Prostate gland (tissue), 2 donors: Measurements from ENCODE around the gene AKAP8L. TPM values are rescaled to one million over a fixed set of nuclear protein-coding genes. Genes with fewer than 3 reads are reported as not detected.

Experiments used
- DNase-seq: peaks from one replicate; pipeline ENCODE4 v3.0.0-alpha.2; 2019; ENCODE audit warnings: low spot score
- H3K27ac ChIP-seq, 2 donors: fragments of 200-600 bp; sonication (generic); 2 replicates each; pipeline ENCODE4 v1.5.1; 2017 to 2019
- H3K27me3 ChIP-seq: fragments of 200-600 bp; sonication (generic); replicated peaks from 2 replicates; pipeline ENCODE4 v1.5.1; 2019; ENCODE audit not compliant: insufficient read depth
- H3K36me3 ChIP-seq, 2 donors: fragments of 200-600 bp; sonication (generic); 1 replicate in 1 of 2; 2 replicates in 1 of 2; pipeline versions ENCODE4 v1.5.1 to v1.8.1; 2017 to 2019
- H3K4me1 ChIP-seq: fragments of 200-600 bp; sonication (generic); replicated peaks from 2 replicates; pipeline ENCODE4 v1.5.1; 2019
- H3K4me3 ChIP-seq, 2 donors: fragments of 200-600 bp; sonication (generic); 2 replicates each; pipeline ENCODE4 v1.5.1; 2017 to 2019
- H3K9me3 ChIP-seq: fragments of 200-600 bp; sonication (generic); 2 replicates; pipeline ENCODE4 v1.5.1; 2017
- POLR2A ChIP-seq: fragments of 450-650 bp; IDR thresholded peaks from one replicate; pipeline ENCODE4 v1.6.1; 2016; ENCODE audit warnings: antibody characterized with exemption, mild to moderate bottlenecking
- POLR2AphosphoS5 ChIP-seq: sonication (generic); formaldehyde crosslinking; IDR thresholded peaks from one replicate; pipeline ENCODE4 v1.6.1; 2017; ENCODE audit warnings: antibody characterized with exemption
- WGBS: methylation state at CpG from one replicate; pipeline ENCODE4 v1.1.5; 2018; 5-methylcytosine and 5-hydroxymethylcytosine counted together
- intact Hi-C: fragments of 100-400 bp; cut with DNase I; formaldehyde crosslinking; loops from one replicate; pipeline ENCODE4 v1.14.2; 2022
- total RNA-seq, 2 donors: library from RNA; depleted of rRNA; stranded (reverse); fragments of >200 nt; gene quantifications; one replicate each; pipeline ENCODE4 v1.1.0, GENCODE V29; 2016
- TF ChIP-seq, protein P1 (sequence below), 4 experiments: fragments of 200-600 bp in 2 of 4; fragments of 450-650 bp in 2 of 4; sonication (generic) in 2 of 4; IDR thresholded peaks; 1 replicate in 3 of 4; 2 replicates in 1 of 4; pipeline ENCODE4 v1.5.1; 2016 to 2019; ENCODE audit warnings: antibody characterized with exemption in 4 of 4, mild to moderate bottlenecking in 2 of 4, moderate library complexity in 2 of 4

Gene AKAP8L
- total RNA-seq, 2 donors from 2014 or later, result 107 to 269 TPM

DNA sequence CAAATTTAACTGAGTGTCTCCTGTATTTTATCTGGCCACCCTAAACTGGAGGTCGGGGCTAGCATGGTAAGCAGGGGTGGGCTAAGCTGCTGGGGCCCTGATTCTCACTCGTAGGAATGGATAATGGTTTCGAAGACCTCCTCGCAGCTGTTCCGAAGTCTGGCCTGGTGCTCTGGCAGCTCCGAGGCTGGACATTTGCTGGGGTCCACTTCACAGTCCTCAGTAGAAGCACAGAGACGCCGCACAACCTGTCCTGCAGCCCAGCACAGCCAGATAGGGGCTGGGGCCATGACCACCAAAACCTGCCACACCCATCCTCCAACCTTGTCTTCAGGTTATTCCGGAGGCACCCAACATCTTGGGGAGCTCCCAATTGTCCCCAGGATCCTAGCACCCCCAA is 37.2 kb upstream of the AKAP8L start:
- intact Hi-C loops, result loop anchor here (10.0 kb wide), 1 partner anchor 99 kb away; no protein-coding TSS in a partner anchor
- H3K27me3 ChIP-seq, result peaks cover 8% of the 10 kb centered on the region
- 86% methylated on average over 9 of the region's 9 CpGs for WGBS
- H3K9me3 ChIP-seq, result no peaks in the 10 kb centered on the region
- DNase-seq, result no peak
- no peak overlapping the region for H3K27ac ChIP-seq
- TF ChIP-seq, protein P1, sequence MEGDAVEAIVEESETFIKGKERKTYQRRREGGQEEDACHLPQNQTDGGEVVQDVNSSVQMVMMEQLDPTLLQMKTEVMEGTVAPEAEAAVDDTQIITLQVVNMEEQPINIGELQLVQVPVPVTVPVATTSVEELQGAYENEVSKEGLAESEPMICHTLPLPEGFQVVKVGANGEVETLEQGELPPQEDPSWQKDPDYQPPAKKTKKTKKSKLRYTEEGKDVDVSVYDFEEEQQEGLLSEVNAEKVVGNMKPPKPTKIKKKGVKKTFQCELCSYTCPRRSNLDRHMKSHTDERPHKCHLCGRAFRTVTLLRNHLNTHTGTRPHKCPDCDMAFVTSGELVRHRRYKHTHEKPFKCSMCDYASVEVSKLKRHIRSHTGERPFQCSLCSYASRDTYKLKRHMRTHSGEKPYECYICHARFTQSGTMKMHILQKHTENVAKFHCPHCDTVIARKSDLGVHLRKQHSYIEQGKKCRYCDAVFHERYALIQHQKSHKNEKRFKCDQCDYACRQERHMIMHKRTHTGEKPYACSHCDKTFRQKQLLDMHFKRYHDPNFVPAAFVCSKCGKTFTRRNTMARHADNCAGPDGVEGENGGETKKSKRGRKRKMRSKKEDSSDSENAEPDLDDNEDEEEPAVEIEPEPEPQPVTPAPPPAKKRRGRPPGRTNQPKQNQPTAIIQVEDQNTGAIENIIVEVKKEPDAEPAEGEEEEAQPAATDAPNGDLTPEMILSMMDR (IDR thresholded peaks at IDR 0.05), result no peak
- no peak for TF ChIP-seq POLR2A
- TF ChIP-seq POLR2AphosphoS5, result no peak
- no peaks in the 10 kb centered on the region for H3K36me3 ChIP-seq
- no peak overlapping the region for H3K4me3 ChIP-seq
- H3K4me1 ChIP-seq, result peaks cover 10% of the 10 kb centered on the region

DNA sequence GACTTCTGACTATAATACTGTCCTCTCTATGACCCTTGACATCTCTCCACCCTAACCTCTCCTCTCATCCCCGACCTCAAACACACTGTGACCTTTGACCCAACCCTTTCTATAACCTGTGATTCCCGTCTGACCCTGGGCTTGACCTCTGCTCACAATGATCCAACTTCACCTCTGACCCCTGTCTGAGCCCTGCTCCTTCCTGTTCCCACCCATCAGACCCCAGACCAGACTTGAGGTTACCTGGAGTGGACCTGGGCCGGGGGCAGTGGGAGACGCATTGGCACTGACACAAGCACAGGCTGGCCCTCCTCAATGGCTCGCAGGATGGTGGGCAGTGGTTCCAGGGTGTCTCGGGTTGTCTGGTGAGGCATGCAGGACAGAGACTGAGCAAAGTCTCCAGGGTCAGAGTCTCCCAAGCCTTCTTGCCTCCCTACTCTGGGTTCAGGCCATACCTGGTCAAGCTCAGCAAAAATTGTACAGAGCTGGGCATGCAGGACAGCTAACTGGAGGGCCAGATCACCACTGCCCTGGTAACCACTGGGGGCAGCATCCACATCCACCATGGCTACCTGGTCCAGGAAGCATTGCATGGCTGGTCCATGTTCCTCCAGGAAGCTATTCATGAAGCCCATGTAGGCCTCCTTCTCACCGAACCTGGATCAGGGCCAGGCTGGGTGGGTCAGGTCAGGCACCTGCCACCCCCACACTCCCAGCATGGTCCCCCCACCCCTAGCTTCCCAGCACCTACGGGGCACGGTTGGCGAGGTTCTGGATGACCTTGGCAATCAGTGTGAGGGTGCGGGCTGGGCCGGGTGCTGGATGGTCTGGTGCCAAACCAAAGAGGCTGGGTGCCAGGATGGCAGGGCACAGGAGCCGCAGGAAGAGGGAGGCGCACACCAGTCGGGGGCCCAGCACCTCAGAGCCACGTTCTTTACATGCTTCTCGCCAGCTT is 35.4 kb upstream of the AKAP8L start:
- intact Hi-C loops, result loop anchor here (5.0 to 10.0 kb wide), 2 partner anchors 101 to 187 kb away; no protein-coding TSS in a partner anchor
- Histone ChIP-seq H3K27ac (no peak overlapping the region), H3K4me1 (peaks cover 10% of the 10 kb centered on the region), H3K9me3 (no peaks in the 10 kb centered on the region), H3K27me3 (peaks cover 8% of the 10 kb centered on the region), H3K36me3 (no peaks in the 10 kb centered on the region), H3K4me3 (no peak overlapping the region)
- TF ChIP-seq, protein P1 (IDR thresholded peaks at IDR 0.05), result no peak
- no peak for TF ChIP-seq POLR2AphosphoS5
- TF ChIP-seq POLR2A, result no peak
- DNase-seq, result no peak
- WGBS, result 74% methylated on average over 17 of the region's 17 CpGs

DNA sequence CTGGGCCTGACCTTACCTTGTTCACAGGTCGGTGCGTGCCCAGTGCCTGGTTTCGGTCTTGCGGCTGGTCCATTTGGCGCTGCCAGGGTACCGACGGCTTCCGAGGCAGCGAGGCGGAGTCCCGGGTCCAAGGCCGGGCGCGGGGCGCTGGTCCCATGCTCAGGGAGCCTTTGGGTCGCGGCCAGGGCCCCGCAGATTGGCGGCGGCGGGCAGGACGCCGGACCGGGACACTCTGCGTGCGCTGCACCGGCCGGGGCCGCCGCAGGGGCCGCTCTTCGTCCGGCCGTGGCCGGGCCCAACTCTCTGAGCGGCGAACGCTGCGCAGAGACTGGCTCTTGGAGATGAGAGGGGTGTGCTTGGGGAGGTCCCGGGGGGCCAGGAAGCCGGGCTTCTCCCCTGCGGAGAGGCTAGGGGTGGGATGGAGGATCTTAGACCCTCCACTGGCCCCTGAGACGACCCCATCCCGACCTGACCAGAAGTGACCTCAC is 34.3 kb upstream of the AKAP8L start:
- Histone ChIP-seq H3K36me3 (no peaks in the 10 kb centered on the region), H3K4me3 (peak overlapping the region; percentile 29 to 37), H3K27me3 (peaks cover 5% of the 10 kb centered on the region), H3K9me3 (no peaks in the 10 kb centered on the region), H3K27ac (peak overlapping the region; percentile 6 to 49), H3K4me1 (peaks cover 10% of the 10 kb centered on the region)
- no peak for DNase-seq
- intact Hi-C loops, result loop anchor here (5.0 to 10.0 kb wide), 2 partner anchors 102 to 186 kb away; no protein-coding TSS in a partner anchor
- no peak for TF ChIP-seq POLR2AphosphoS5
- TF ChIP-seq, protein P1 (IDR thresholded peaks at IDR 0.05), result peak in 2 of 4 experiments; percentile 30 to 41
- TF ChIP-seq POLR2A, result no peak
- 6% methylated on average over 44 of the region's 44 CpGs for WGBS

DNA sequence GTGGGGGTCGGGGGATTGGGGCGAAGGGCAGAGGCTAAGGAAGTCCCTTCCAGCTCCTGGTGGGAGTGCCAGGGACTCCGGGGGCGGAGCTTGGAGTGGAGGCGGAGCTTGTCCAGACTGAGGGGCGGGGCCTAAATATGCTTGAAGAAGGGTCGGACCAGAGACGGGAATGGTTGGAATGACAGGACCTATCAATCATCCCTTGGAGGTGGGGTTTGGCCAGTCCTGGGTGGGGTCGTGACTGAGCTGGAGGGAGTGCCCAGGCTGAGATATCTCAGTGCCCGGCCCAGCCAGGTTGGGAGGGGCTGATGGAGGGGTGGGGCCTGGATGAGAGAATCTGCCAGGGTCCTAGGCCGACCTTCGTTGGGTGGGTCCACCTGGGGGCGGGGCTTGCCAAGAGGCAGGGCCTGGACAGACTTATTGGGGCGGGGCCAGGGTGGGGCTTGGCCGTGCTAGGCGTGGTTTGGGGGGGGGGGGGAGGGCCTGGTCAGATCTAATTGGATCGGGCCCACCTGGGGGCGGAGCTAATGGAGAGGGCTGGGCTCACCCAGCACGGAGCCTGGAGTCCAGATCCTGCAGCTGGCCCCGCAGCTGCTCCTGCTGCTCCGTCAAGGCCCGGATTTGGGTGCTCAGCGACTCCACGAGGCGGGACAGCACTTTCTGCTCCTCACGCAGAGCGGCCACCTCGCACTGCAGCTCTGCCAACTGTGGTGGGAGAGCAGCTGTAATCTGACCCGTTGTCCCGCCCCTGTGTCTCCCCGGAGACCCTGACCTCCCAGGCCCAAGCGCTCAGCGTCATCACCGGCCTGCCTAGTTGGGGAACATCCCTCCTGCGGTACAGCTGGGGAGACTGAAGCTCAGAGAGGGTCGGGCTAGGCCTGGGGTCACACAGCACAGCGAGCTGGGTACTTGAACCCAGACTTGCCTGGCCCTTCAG is 33.6 kb upstream of the AKAP8L start:
- WGBS, result 8% methylated on average over 37 of the region's 37 CpGs
- peak; percentile 59 for DNase-seq
- Histone ChIP-seq H3K27me3 (no peaks in the 10 kb centered on the region), H3K4me3 (peak overlapping the region; percentile 29 to 37), H3K27ac (peak overlapping the region; percentile 6 to 49), H3K9me3 (no peaks in the 10 kb centered on the region), H3K4me1 (peaks cover 6% of the 10 kb centered on the region), H3K36me3 (no peaks in the 10 kb centered on the region)
- intact Hi-C loops, result loop anchor here (5.0 to 10.0 kb wide), 2 partner anchors 102 to 185 kb away; no protein-coding TSS in a partner anchor
- TF ChIP-seq POLR2A (peak; percentile 49), POLR2AphosphoS5 (peak; percentile 54)
- TF ChIP-seq, protein P1 (IDR thresholded peaks at IDR 0.05), result no peak
